GM10847 (cell line): ENCODE measurements around the gene LURAP1L.

Experiments used
- POLR2A ChIP-seq: IDR thresholded peaks from 2 replicates; pipeline ENCODE4 v1.6.1; 2011; ENCODE audit not compliant: insufficient read length; ENCODE audit errors: extremely low read depth

The LURAP1L gene

GRCh38 chr9:12774861-12775678 lies at the start of gene LURAP1L:
TSS of gene LURAP1L (plus strand) at chr9:12775020. CDS start at chr9:12775716, 696 bp downstream.
- no peak for TF ChIP-seq POLR2A

- TF ChIP-seq POLR2A = no peak
Observed at GRCh38 chr9:12726795-12727194, 48.0 kb upstream of the LURAP1L start.

- no peak for TF ChIP-seq POLR2A
Observed at GRCh38 chr9:12730198-12730597, 44.6 kb upstream of the LURAP1L start.

GRCh38 chr9:12730927-12731326 lies 43.9 kb upstream of the LURAP1L start:
- TF ChIP-seq POLR2A = no peak

GRCh38 chr9:12732971-12733370 lies 41.8 kb upstream of the LURAP1L start:
- no peak for TF ChIP-seq POLR2A

GRCh38 chr9:12735665-12736064 lies 39.2 kb upstream of the LURAP1L start:
- no peak for TF ChIP-seq POLR2A

GRCh38 chr9:12737871-12738270 lies 36.9 kb upstream of the LURAP1L start:
- no peak for TF ChIP-seq POLR2A

GRCh38 chr9:12739014-12739652 lies 35.7 kb upstream of the LURAP1L start:
- no peak for TF ChIP-seq POLR2A

- TF ChIP-seq POLR2A = no peak
Observed at GRCh38 chr9:12740845-12741244, 34.0 kb upstream of the LURAP1L start.

GRCh38 chr9:12748016-12748415 lies 26.8 kb upstream of the LURAP1L start:
- no peak for TF ChIP-seq POLR2A

GRCh38 chr9:12748954-12749353 lies 25.9 kb upstream of the LURAP1L start:
- TF ChIP-seq POLR2A = no peak

GRCh38 chr9:12753931-12754330 lies 20.9 kb upstream of the LURAP1L start:
- no peak for TF ChIP-seq POLR2A

GRCh38 chr9:12759761-12760160 lies 15.1 kb upstream of the LURAP1L start:
- no peak for TF ChIP-seq POLR2A

- no peak for TF ChIP-seq POLR2A
Observed at GRCh38 chr9:12760758-12761157, 14.1 kb upstream of the LURAP1L start.

GRCh38 chr9:12764150-12764549 lies 10.7 kb upstream of the LURAP1L start:
- no peak for TF ChIP-seq POLR2A

GRCh38 chr9:12765088-12765798 lies 9.6 kb upstream of the LURAP1L start:
- TF ChIP-seq POLR2A = no peak
